HepG2 (cell line): Measurements from ENCODE around the gene IGFBP6. TPM values are rescaled to one million over a fixed set of nuclear protein-coding genes. Genes with fewer than 3 reads are reported as not detected.

Experiments used
- CCDC6 ChIP-seq: sonication (generic); formaldehyde crosslinking; IDR thresholded peaks from 2 replicates; pipeline ENCODE4 v1.8.1; 2022; ENCODE audit warnings: mild to moderate bottlenecking, missing genetic modification reagents, moderate library complexity
- CEBPG ChIP-seq: IDR thresholded peaks from 2 replicates; pipeline ENCODE4 v1.6.1; 2016
- HOXA3 ChIP-seq: sonication (generic); formaldehyde crosslinking; IDR thresholded peaks from 2 replicates; pipeline ENCODE4 v1.5.0; 2020; ENCODE audit warnings: missing genetic modification reagents
- HOXA7 ChIP-seq: sonication (generic); formaldehyde crosslinking; IDR thresholded peaks from 2 replicates; pipeline ENCODE4 v1.8.1; 2022; ENCODE audit warnings: mild to moderate bottlenecking, missing genetic modification reagents, moderate library complexity
- KLF11 ChIP-seq: IDR thresholded peaks from 2 replicates; pipeline ENCODE4 v1.6.1; 2016; ENCODE audit warnings: missing compliant biosample characterization
- KLF6 ChIP-seq: IDR thresholded peaks from 2 replicates; pipeline ENCODE4 v1.8.0; 2016; ENCODE audit warnings: missing biosample characterization, missing genetic modification reagents
- LCORL ChIP-seq, 2 experiments: fragments of 450-650 bp in 1 of 2; sonication (generic) in 1 of 2; formaldehyde crosslinking in 1 of 2; IDR thresholded peaks; 2 replicates each; pipeline versions ENCODE4 v1.5.0 to v1.6.1; 2017 to 2020; ENCODE audit warnings: antibody characterized with exemption in 1 of 2, missing genetic modification reagents in 1 of 2
- MAF1 ChIP-seq: sonication (generic); formaldehyde crosslinking; IDR thresholded peaks from 2 replicates; pipeline ENCODE4 v1.5.0; 2020; ENCODE audit warnings: missing genetic modification reagents, borderline replicate concordance
- MAFG ChIP-seq: sonication (generic); formaldehyde crosslinking; IDR thresholded peaks from 2 replicates; pipeline ENCODE4 v1.5.1; 2020; ENCODE audit warnings: mild to moderate bottlenecking, missing genetic modification reagents
- MIER2 ChIP-seq: IDR thresholded peaks from 2 replicates; pipeline ENCODE4 v1.6.1; 2016; ENCODE audit warnings: missing biosample characterization, missing genetic modification reagents
- NONO ChIP-seq, 2 experiments: fragments of 450-650 bp in 1 of 2; sonication (generic) in 1 of 2; formaldehyde crosslinking in 1 of 2; IDR thresholded peaks in 1 of 2; conservative IDR thresholded peaks in 1 of 2; 2 replicates each; pipeline versions ENCODE4 v1.6.1 to v1.8.0; 2017 to 2022; ENCODE audit warnings: mild to moderate bottlenecking in 1 of 2, missing genetic modification reagents in 1 of 2, moderate library complexity in 1 of 2
- PRMT3 ChIP-seq: sonication (generic); formaldehyde crosslinking; IDR thresholded peaks from 2 replicates; pipeline ENCODE4 v1.8.1; 2022; ENCODE audit warnings: low read depth, mild to moderate bottlenecking, moderate library complexity, missing genetic modification reagents, borderline replicate concordance
- SPEN ChIP-seq: sonication (generic); formaldehyde crosslinking; IDR thresholded peaks from 2 replicates; pipeline ENCODE4 v1.5.1; 2020; ENCODE audit warnings: low read depth, mild to moderate bottlenecking, missing genetic modification reagents
- XRCC5 ChIP-seq: fragments of 200-400 bp; formaldehyde crosslinking; optimal IDR thresholded peaks from 2 replicates; pipeline ENCODE3; 2017; ENCODE audit warnings: mild to moderate bottlenecking, low read length
- ZFP41 ChIP-seq: sonication (generic); formaldehyde crosslinking; IDR thresholded peaks from 2 replicates; pipeline ENCODE4 v1.4.0; 2020; ENCODE audit warnings: mild to moderate bottlenecking, missing genetic modification reagents, borderline replicate concordance
- ZFP82 ChIP-seq: sonication (generic); formaldehyde crosslinking; IDR thresholded peaks from 2 replicates; pipeline ENCODE4 v1.5.1; 2020; ENCODE audit warnings: mild to moderate bottlenecking, missing genetic modification reagents, borderline replicate concordance
- ZFY ChIP-seq: sonication (generic); formaldehyde crosslinking; IDR thresholded peaks from 2 replicates; pipeline ENCODE4 v1.4.0; 2020; ENCODE audit warnings: missing genetic modification reagents
- ZNF607 ChIP-seq: sonication (generic); formaldehyde crosslinking; IDR thresholded peaks from 2 replicates; pipeline ENCODE4 v1.5.1; 2020; ENCODE audit warnings: missing genetic modification reagents, mild to moderate bottlenecking, borderline replicate concordance
- ZNF652 ChIP-seq: IDR thresholded peaks from 2 replicates; pipeline ENCODE4 v1.6.1; 2016; ENCODE audit warnings: low read depth, borderline replicate concordance
- ZNF788 ChIP-seq: sonication (generic); formaldehyde crosslinking; IDR thresholded peaks from 2 replicates; pipeline ENCODE4 v1.5.0; 2020; ENCODE audit warnings: mild to moderate bottlenecking, missing genetic modification reagents, borderline replicate concordance
- ZSCAN12 ChIP-seq: sonication (generic); formaldehyde crosslinking; IDR thresholded peaks from 2 replicates; pipeline ENCODE4 v1.9.0; 2021; ENCODE audit warnings: mild to moderate bottlenecking, missing genetic modification reagents
- polyA plus RNA-seq, 8 experiments: library from polyadenylated mRNA; depleted of rRNA in 3 of 8; stranded (reverse) in 7 of 8; unstranded in 1 of 8; fragments of >200 nt; fragmentation: Illumina TruSeq in 4 of 8; extraction: Trizol in 4 of 8; gene quantifications; 2 replicates each; pipeline versions ENCODE4 v1.2.1 to v1.2.3, GENCODE V29; 2011 to 2016; ENCODE audit warnings: low read depth in 4 of 8, missing spikeins in 1 of 8, mixed read lengths in 1 of 8; ENCODE audit not compliant: insufficient read depth in 1 of 8
- total RNA-seq, 5 experiments: library from RNA; depleted of rRNA; stranded (reverse); fragments of >200 nt; fragmentation: Illumina TruSeq; extraction: Trizol; gene quantifications; 2 replicates each; pipeline ENCODE4 v1.2.3, GENCODE V29; 2016; ENCODE audit warnings: low read depth in 1 of 5
- TF ChIP-seq, protein P1 (sequence below): sonication (generic); formaldehyde crosslinking; IDR thresholded peaks from 2 replicates; pipeline ENCODE4 v1.5.1; 2020; ENCODE audit warnings: mild to moderate bottlenecking, moderate library complexity, missing genetic modification reagents
- TF ChIP-seq, protein P2 (sequence below): sonication (generic); formaldehyde crosslinking; conservative IDR thresholded peaks from 2 replicates; pipeline ENCODE4 v1.4.0; 2020; ENCODE audit warnings: missing genetic modification reagents
- TF ChIP-seq, protein P3 (sequence below): sonication (generic); formaldehyde crosslinking; IDR thresholded peaks from 2 replicates; pipeline ENCODE4 v1.5.0; 2020; ENCODE audit warnings: missing genetic modification reagents
- TF ChIP-seq, protein P4 (sequence below): sonication (generic); formaldehyde crosslinking; conservative IDR thresholded peaks from 2 replicates; pipeline ENCODE4 v1.4.0; 2020; ENCODE audit warnings: missing genetic modification reagents

The IGFBP6 gene
- total and polyA plus RNA-seq, 2 of the 13 experiments (the other 11 are each of a cell fraction or from before 2014, with no cell fraction given) = 3.9 to 25.2 TPM

DNA sequence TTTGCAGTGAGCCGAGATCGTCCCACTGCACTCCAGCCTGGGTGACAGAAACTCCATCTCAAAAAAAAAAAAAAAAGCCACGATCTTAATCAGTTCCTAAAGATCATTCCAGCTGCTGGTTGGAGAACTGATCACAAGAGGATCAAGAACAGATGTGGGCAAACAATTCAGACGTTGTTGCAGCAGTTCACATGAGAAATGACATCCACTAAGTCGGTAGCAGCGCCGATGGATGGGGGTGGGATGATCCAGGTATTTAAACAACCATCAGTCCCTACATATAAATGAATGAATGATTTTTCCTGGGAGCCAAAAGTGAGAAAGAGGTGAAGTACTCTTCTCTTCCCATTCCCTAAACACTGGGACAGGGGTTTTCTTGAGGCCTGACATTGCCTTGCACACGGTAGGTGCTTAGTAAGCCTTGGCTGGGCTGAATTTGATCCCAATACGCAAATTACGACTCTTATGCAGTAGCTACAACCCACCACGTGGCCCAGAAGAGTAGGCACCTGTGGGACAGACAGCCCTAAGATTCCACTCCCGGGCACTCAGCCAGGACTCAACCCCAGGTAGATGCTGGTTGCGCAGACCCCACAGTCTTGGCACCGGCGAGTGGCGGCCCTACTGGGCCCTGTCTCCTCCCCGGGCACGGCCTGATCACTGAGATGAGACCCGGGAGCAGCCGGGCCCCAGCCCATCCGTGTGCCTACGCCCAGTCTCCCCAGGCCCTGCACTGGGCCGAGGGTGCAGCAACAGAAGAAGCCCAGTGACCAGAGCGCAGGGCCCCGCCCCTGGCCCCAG, 18.8 kb upstream of the IGFBP6 start (continued):
- TF ChIP-seq, protein P1, sequence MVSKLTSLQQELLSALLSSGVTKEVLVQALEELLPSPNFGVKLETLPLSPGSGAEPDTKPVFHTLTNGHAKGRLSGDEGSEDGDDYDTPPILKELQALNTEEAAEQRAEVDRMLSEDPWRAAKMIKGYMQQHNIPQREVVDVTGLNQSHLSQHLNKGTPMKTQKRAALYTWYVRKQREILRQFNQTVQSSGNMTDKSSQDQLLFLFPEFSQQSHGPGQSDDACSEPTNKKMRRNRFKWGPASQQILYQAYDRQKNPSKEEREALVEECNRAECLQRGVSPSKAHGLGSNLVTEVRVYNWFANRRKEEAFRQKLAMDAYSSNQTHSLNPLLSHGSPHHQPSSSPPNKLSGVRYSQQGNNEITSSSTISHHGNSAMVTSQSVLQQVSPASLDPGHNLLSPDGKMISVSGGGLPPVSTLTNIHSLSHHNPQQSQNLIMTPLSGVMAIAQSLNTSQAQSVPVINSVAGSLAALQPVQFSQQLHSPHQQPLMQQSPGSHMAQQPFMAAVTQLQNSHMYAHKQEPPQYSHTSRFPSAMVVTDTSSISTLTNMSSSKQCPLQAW = peak; percentile 55
- no peak for TF ChIP-seq KLF6 (CRISPR knock-in tag)
- no peak for TF ChIP-seq CCDC6 (CRISPR knock-in tag)
- TF ChIP-seq HOXA3 (CRISPR knock-in tag) = no peak
- peak; percentile 74; the same call in 1 of the 2 replicates for TF ChIP-seq ZFP82
- no peak for TF ChIP-seq KLF11
- 0 out of 2 replicates have a peak, but pooled peaks have one; percentile 29 for TF ChIP-seq ZNF788 (CRISPR knock-in tag)
- no peak for TF ChIP-seq HOXA7 (CRISPR knock-in tag)
- TF ChIP-seq ZNF607 (CRISPR knock-in tag) = 0 out of 2 replicates have a peak, but pooled peaks have one; percentile 54
- TF ChIP-seq CEBPG (CRISPR knock-in tag) = no peak
- TF ChIP-seq ZSCAN12 (CRISPR knock-in tag) = no peak
- TF ChIP-seq PRMT3 (CRISPR knock-in tag) = no peak
- TF ChIP-seq XRCC5 = no peak
- TF ChIP-seq MAFG (CRISPR knock-in tag) = no peak
- peak; percentile 45; the same call in 1 of the 2 replicates for TF ChIP-seq MIER2 (CRISPR knock-in tag)
- TF ChIP-seq, protein P2, sequence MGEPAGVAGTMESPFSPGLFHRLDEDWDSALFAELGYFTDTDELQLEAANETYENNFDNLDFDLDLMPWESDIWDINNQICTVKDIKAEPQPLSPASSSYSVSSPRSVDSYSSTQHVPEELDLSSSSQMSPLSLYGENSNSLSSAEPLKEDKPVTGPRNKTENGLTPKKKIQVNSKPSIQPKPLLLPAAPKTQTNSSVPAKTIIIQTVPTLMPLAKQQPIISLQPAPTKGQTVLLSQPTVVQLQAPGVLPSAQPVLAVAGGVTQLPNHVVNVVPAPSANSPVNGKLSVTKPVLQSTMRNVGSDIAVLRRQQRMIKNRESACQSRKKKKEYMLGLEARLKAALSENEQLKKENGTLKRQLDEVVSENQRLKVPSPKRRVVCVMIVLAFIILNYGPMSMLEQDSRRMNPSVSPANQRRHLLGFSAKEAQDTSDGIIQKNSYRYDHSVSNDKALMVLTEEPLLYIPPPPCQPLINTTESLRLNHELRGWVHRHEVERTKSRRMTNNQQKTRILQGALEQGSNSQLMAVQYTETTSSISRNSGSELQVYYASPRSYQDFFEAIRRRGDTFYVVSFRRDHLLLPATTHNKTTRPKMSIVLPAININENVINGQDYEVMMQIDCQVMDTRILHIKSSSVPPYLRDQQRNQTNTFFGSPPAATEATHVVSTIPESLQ = no peak
- TF ChIP-seq SPEN (CRISPR knock-in tag) = no peak
- TF ChIP-seq LCORL (IDR thresholded peaks at IDR 0.05) = no peak
- no peak; the same call in 1 of the 2 replicates for TF ChIP-seq LCORL (CRISPR knock-in tag; IDR thresholded peaks at IDR 0.05)
- TF ChIP-seq NONO (IDR thresholded peaks at IDR 0.05) = no peak
- TF ChIP-seq NONO (CRISPR knock-in tag; conservative IDR thresholded peaks at IDR 0.05) = no peak
- TF ChIP-seq, protein P3, sequence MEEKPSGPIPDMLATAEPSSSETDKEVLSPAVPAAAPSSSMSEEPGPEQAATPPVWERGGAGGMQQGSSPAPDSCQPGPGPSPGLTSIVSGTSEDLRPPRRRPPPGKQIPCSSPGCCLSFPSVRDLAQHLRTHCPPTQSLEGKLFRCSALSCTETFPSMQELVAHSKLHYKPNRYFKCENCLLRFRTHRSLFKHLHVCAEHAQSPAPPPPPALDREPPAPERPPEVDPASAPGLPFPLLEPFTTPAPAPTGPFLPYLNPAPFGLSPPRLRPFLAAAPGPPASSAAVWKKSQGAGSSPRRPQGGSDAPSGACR (CRISPR knock-in tag) = no peak
- TF ChIP-seq ZNF652 = no peak
- no peak for TF ChIP-seq MAF1 (CRISPR knock-in tag)
- peak; percentile 89 for TF ChIP-seq ZFY (CRISPR knock-in tag)
- TF ChIP-seq, protein P4, sequence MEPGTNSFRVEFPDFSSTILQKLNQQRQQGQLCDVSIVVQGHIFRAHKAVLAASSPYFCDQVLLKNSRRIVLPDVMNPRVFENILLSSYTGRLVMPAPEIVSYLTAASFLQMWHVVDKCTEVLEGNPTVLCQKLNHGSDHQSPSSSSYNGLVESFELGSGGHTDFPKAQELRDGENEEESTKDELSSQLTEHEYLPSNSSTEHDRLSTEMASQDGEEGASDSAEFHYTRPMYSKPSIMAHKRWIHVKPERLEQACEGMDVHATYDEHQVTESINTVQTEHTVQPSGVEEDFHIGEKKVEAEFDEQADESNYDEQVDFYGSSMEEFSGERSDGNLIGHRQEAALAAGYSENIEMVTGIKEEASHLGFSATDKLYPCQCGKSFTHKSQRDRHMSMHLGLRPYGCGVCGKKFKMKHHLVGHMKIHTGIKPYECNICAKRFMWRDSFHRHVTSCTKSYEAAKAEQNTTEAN (CRISPR knock-in tag) = no peak; the same call in none of the 2 replicates
- TF ChIP-seq ZFP41 (CRISPR knock-in tag) = no peak
